HepG2 (cell line): Measurements from ENCODE around the gene GPATCH8. TPM values are rescaled to one million over a fixed set of nuclear protein-coding genes. Genes with fewer than 3 reads are reported as not detected.

Source experiments
- ATAC-seq: fragments of 200-7000 bp; cut with Tn5 transposase; 3 replicates; pipeline ENCODE4 v1.9.1; 2020; ENCODE audit warnings: mild to moderate bottlenecking, moderate library complexity
- BruUV-seq: library from RNA; stranded (reverse); fragments of 400-500 nt; replicated peaks from 2 replicates; lab custom pipeline; 2021; lab: Mats Ljungman, UMichigan
- CTCF ChIA-PET: fragments of 300-600 bp; formaldehyde crosslinking; extraction: SDS; loops from one replicate; lab custom pipeline; 2021; ENCODE audit warnings: low total read pairs, inconsistent platforms, low intra/inter-chr PET ratio; lab: Yijun Ruan, JAX
- POLR2A ChIA-PET: fragments of 350-600 bp; sonication (Branson Sonifier 250); formaldehyde crosslinking; loops from one replicate; lab custom pipeline; 2020; ENCODE audit warnings: antibody characterized with exemption, inconsistent platforms; lab: Yijun Ruan, JAX
- DNase-seq: peaks from one replicate; pipeline ENCODE4 v3.0.0-alpha.2; 2015; ENCODE audit warnings: low spot score
- FAIRE-seq: peaks from 3 replicates; lab custom pipeline; 2011; peaks lifted over from hg19 to GRCh38; lab: Jason Lieb, UNC
- H2AFZ ChIP-seq: one replicate; pipeline ENCODE4 v1.6.1; 2011; ENCODE audit warnings: low read length, inconsistent platforms
- H3K27ac ChIP-seq: fragments of 300-600 bp; 3 replicates; pipeline ENCODE4 v1.8.0; 2011; ENCODE audit warnings: mixed run types, mild to moderate bottlenecking, mixed read lengths, low read length, inconsistent platforms; ENCODE audit not compliant: insufficient read depth; ENCODE audit errors: extremely low read length
- H3K27me3 ChIP-seq, 2 experiments: fragments of 200-600 bp in 1 of 2; 2 replicates in 1 of 2; 3 replicates in 1 of 2; pipeline versions ENCODE4 v1.6.0 to v1.8.0; 2011; ENCODE audit warnings: low read length in 2 of 2, mild to moderate bottlenecking in 2 of 2, moderate library complexity in 2 of 2, inconsistent platforms in 1 of 2; ENCODE audit not compliant: insufficient read depth in 2 of 2, control insufficient read depth in 1 of 2
- H3K36me3 ChIP-seq, 2 experiments: fragments of 200-600 bp in 1 of 2; replicated peaks in 1 of 2; 2 replicates in 1 of 2; 3 replicates in 1 of 2; pipeline versions ENCODE4 v1.5.1 to v1.8.0; 2011; ENCODE audit warnings: low read length in 2 of 2, inconsistent platforms in 1 of 2; ENCODE audit not compliant: insufficient read depth in 2 of 2, control insufficient read depth in 1 of 2
- H3K4me1 ChIP-seq: 2 replicates; pipeline ENCODE4 v1.5.1; 2012; ENCODE audit warnings: low read length, inconsistent platforms; ENCODE audit not compliant: insufficient read depth
- H3K4me2 ChIP-seq: 2 replicates; pipeline ENCODE4 v1.6.0; 2011; ENCODE audit warnings: low read depth, low read length, inconsistent platforms
- H3K4me3 ChIP-seq, 3 experiments: fragments of 200-600 bp in 1 of 3; sonication (generic), shearing (Covaris generic) in 1 of 3; replicated peaks in 1 of 3; 2 replicates each; pipeline ENCODE4 v1.5.1; 2011 to 2016; ENCODE audit warnings: low read length in 3 of 3, inconsistent platforms in 2 of 3, low read depth in 2 of 3, mild to moderate bottlenecking in 2 of 3, control low read depth in 1 of 3, mixed read lengths in 1 of 3; ENCODE audit not compliant: insufficient read depth in 1 of 3
- H3K79me2 ChIP-seq: one replicate; pipeline ENCODE4 v1.6.1; 2011; ENCODE audit warnings: low read length, inconsistent platforms; ENCODE audit not compliant: insufficient read depth
- H3K9ac ChIP-seq: 2 replicates; pipeline ENCODE4 v1.6.0; 2011; ENCODE audit warnings: mild to moderate bottlenecking, low read depth, low read length, inconsistent platforms; ENCODE audit not compliant: insufficient read depth
- H3K9me3 ChIP-seq: 2 replicates; pipeline ENCODE4 v1.5.1; 2012; ENCODE audit warnings: mild to moderate bottlenecking, low read length
- H4K20me1 ChIP-seq: 2 replicates; pipeline ENCODE4 v1.6.0; 2011; ENCODE audit warnings: inconsistent platforms, mild to moderate bottlenecking, low read length, moderate library complexity; ENCODE audit not compliant: insufficient read depth
- ZNF318 ChIP-seq: sonication (generic); formaldehyde crosslinking; IDR thresholded peaks from 2 replicates; pipeline ENCODE4 v1.4.0; 2020; ENCODE audit warnings: mild to moderate bottlenecking, missing genetic modification reagents
- WGBS: methylation state at CpG from one replicate; pipeline ENCODE4 v1.1.6; 2017; ENCODE audit warnings: low lambda C conversion rate; 5-methylcytosine and 5-hydroxymethylcytosine counted together
- in situ Hi-C: cut with HindIII; loops from 2 replicates; pipeline ENCODE4 v1.10.0; 2017; ENCODE audit warnings: low pct_unique_long_range_greater_than_20kb; ENCODE audit not compliant: extremely low pct_ligation_motif_present
- intact Hi-C: fragments of 100-400 bp; cut with micrococcal nuclease; formaldehyde crosslinking; loops from one replicate; pipeline ENCODE4 v1.10.0; 2022; ENCODE audit not compliant: unreplicated experiment
- polyA plus RNA-seq, 8 experiments: library from polyadenylated mRNA; depleted of rRNA in 3 of 8; stranded (reverse) in 7 of 8; unstranded in 1 of 8; fragments of >200 nt; fragmentation: Illumina TruSeq in 4 of 8; extraction: Trizol in 4 of 8; gene quantifications; 2 replicates each; pipeline versions ENCODE4 v1.2.1 to v1.2.3, GENCODE V29; 2011 to 2016; ENCODE audit warnings: low read depth in 4 of 8, missing spikeins in 1 of 8, mixed read lengths in 1 of 8; ENCODE audit not compliant: insufficient read depth in 1 of 8
- total RNA-seq, 5 experiments: library from RNA; depleted of rRNA; stranded (reverse); fragments of >200 nt; fragmentation: Illumina TruSeq; extraction: Trizol; gene quantifications; 2 replicates each; pipeline ENCODE4 v1.2.3, GENCODE V29; 2016; ENCODE audit warnings: low read depth in 1 of 5
- TF ChIP-seq, protein P1 (sequence below): sonication (generic); formaldehyde crosslinking; IDR thresholded peaks from 2 replicates; pipeline ENCODE4 v1.4.0; 2020; ENCODE audit warnings: mild to moderate bottlenecking, missing genetic modification reagents

The GPATCH8 gene
- total and polyA plus RNA-seq, 2 of the 13 experiments (the other 11 are each of a cell fraction or from before 2014, with no cell fraction given) = 20.7 to 21.5 TPM

DNA sequence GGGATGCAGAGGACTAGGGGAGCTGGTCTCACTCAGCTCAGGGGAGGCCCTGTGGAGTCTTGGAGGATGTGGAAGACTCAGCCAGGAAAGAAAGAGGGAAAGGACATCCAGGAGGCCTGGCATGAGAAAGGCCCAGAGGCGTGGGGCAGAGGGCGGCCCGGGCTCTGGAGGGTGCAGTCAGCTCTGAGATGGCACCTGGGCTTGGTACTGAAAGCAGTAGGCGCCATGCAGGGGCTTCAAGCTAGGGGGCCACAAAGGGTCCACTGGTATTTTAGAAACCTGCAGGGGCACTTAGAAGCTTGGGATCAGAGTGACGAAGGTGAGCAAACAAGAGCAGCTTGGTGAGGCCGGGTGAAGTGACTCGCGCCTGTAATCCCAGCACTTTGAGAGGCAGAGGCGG lies 145.1 kb downstream of the GPATCH8 start:
- Histone ChIP-seq H3K4me2 (no peak overlapping the region), H3K9ac (no peak overlapping the region), H2AFZ (no peak overlapping the region), H3K79me2 (no peaks in the 10 kb centered on the region), H3K36me3 (peaks cover 0 to under 1% of the 10 kb centered on the region in 2 experiments; a peak in 1 of 5 replicates), H4K20me1 (no peaks in the 10 kb centered on the region), H3K27ac (no peak overlapping the region), H3K4me1 (peaks cover 34% of the 10 kb centered on the region), H3K4me3 (no peak overlapping the region), H3K9me3 (no peaks in the 10 kb centered on the region), H3K27me3 (peaks cover 8 to 16% of the 10 kb centered on the region in 2 experiments; a peak in 3 of 5 replicates)
- in situ Hi-C loops (no loop called here), intact Hi-C loops (loop anchor here (10.0 kb wide), 1 partner anchor 167 kb away; no protein-coding TSS in a partner anchor)
- TF ChIP-seq, protein P1, sequence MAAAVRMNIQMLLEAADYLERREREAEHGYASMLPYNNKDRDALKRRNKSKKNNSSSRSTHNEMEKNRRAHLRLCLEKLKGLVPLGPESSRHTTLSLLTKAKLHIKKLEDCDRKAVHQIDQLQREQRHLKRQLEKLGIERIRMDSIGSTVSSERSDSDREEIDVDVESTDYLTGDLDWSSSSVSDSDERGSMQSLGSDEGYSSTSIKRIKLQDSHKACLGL (CRISPR knock-in tag) = 0 out of 2 replicates have a peak, but pooled peaks have one; percentile 20
- no peak for TF ChIP-seq ZNF318 (CRISPR knock-in tag)
- no TSS peak for BruUV-seq
- POLR2A ChIA-PET = interaction anchor here (0.8 to 4.8 kb wide), 4 partner anchors 12 to 172 kb away, joined by 3 to 24 read pairs (median 3); partner anchors contain the start of genes GRN and TMUB2
- no peak for FAIRE-seq
- ATAC-seq = no peak
- CTCF ChIA-PET = no interaction called here
- DNase-seq = no peak
- WGBS = 60% methylated on average over 9 of the region's 9 CpGs
